Vagina (tissue), 2 donors: Measurements from ENCODE around the gene MMRN2. TPM values are rescaled to one million over a fixed set of nuclear protein-coding genes. Genes with fewer than 3 reads are reported as not detected.

Experiments
- DNase-seq, 2 donors: peaks; one replicate each; pipeline ENCODE4 v3.0.0-alpha.2; 2017; ENCODE audit errors: extremely low spot score in 2 of 2
- H3K27ac ChIP-seq: fragments of 200-600 bp; sonication (generic); one replicate; pipeline ENCODE4 v1.5.1; 2019
- H3K27me3 ChIP-seq: fragments of 200-600 bp; sonication (generic); one replicate; pipeline ENCODE4 v1.5.1; 2019
- H3K36me3 ChIP-seq, 2 donors: fragments of 200-600 bp; sonication (generic); one replicate each; pipeline ENCODE4 v1.5.1; 2017 to 2019
- H3K4me1 ChIP-seq: fragments of 200-600 bp; sonication (generic); one replicate; pipeline ENCODE4 v1.5.1; 2019
- H3K4me3 ChIP-seq, 2 donors: fragments of 200-600 bp; sonication (generic); 1 replicate in 1 of 2; 2 replicates in 1 of 2; pipeline ENCODE4 v1.5.1; 2016 to 2019
- H3K9me3 ChIP-seq: fragments of 200-600 bp; sonication (generic); one replicate; pipeline ENCODE4 v1.5.1; 2019
- POLR2A ChIP-seq, 2 donors: fragments of 450-650 bp; IDR thresholded peaks; one replicate each; pipeline ENCODE4 v1.6.1; 2017; ENCODE audit warnings: antibody characterized with exemption in 2 of 2, mild to moderate bottlenecking in 2 of 2, moderate library complexity in 2 of 2
- POLR2AphosphoS5 ChIP-seq, 2 donors: sonication (generic); formaldehyde crosslinking; IDR thresholded peaks; one replicate each; pipeline ENCODE4 v1.9.0; 2017; ENCODE audit warnings: antibody characterized with exemption in 2 of 2, mild to moderate bottlenecking in 2 of 2, low read depth in 1 of 2; ENCODE audit not compliant: insufficient read depth in 1 of 2
- intact Hi-C: fragments of 100-400 bp; cut with DNase I; formaldehyde crosslinking; loops from one replicate; pipeline ENCODE4 v1.15.1; 2023
- total RNA-seq: library from RNA; depleted of rRNA; stranded (reverse); fragments of >200 nt; gene quantifications from one replicate; pipeline ENCODE4 v1.2.3, GENCODE V29; 2016
- TF ChIP-seq, protein P1 (sequence below), 3 experiments: fragments of 450-650 bp in 2 of 3; fragments of 200-600 bp in 1 of 3; sonication (generic) in 1 of 3; IDR thresholded peaks; one replicate each; pipeline ENCODE4 v1.5.1; 2017 to 2019; ENCODE audit warnings: antibody characterized with exemption in 3 of 3, mild to moderate bottlenecking in 2 of 3, moderate library complexity in 2 of 3

MMRN2 gene
- total RNA-seq, 1 donor from 2014 or later: 57.2 TPM

DNA sequence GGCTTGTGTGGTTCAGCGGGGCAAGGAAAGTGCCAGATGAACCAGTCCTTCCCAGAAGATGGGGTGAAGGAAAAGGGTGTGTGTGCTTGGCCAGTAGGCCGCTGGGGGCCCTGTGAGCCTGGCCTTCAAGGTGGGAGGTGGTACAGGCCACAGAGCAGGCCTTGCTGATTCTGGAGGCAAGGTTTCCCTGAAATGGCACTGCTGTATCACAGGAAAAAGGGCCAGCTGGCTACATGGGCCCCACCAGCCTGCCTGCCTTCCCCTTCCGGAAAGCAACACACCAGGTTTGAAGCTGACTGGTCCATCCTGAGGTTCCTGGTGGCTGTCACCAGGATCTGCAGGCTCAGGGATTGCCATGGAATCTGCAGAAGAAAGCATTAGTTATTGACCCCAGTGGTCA, 12.5 kb downstream of the MMRN2 start:
- TF ChIP-seq POLR2A (IDR thresholded peaks at IDR 0.05) (no peak), POLR2AphosphoS5 (IDR thresholded peaks at IDR 0.05; ENCODE audit: insufficient read depth in 1 of 2, low read depth in 1 of 2) (no peak)
- TF ChIP-seq, protein P1, sequence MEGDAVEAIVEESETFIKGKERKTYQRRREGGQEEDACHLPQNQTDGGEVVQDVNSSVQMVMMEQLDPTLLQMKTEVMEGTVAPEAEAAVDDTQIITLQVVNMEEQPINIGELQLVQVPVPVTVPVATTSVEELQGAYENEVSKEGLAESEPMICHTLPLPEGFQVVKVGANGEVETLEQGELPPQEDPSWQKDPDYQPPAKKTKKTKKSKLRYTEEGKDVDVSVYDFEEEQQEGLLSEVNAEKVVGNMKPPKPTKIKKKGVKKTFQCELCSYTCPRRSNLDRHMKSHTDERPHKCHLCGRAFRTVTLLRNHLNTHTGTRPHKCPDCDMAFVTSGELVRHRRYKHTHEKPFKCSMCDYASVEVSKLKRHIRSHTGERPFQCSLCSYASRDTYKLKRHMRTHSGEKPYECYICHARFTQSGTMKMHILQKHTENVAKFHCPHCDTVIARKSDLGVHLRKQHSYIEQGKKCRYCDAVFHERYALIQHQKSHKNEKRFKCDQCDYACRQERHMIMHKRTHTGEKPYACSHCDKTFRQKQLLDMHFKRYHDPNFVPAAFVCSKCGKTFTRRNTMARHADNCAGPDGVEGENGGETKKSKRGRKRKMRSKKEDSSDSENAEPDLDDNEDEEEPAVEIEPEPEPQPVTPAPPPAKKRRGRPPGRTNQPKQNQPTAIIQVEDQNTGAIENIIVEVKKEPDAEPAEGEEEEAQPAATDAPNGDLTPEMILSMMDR (IDR thresholded peaks at IDR 0.05): no peak
- Histone ChIP-seq H3K27me3 (no peaks in the 10 kb centered on the region), H3K27ac (peak overlapping the region; percentile 18), H3K4me3 (no peak overlapping the region), H3K36me3 (no peaks in the 10 kb centered on the region), H3K4me1 (peaks cover 20% of the 10 kb centered on the region), H3K9me3 (no peaks in the 10 kb centered on the region)
- intact Hi-C loops: no loop called here
- DNase-seq: peak; percentile 54 to 64

DNA sequence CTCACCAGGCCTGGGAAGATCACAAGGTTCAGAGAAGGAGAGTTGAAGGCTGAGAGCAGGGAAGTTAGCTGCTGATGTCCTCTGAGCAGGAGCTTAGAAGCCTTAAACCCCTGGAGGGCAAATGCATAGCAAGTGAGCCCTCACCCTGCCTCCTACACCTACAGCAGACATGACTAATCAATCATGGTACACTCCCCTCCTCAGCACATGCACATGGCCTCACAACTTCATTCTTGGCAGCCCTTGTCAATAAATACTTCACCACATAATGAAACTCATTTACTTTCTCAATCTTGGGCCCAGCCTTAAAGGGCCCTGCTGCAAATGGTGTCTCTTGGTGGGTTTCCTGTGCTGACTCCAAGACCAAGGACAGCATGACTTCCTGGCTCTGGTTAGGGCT, 12.9 kb downstream of the MMRN2 start:
- intact Hi-C loops: no loop called here
- H3K4me3 ChIP-seq: no peak overlapping the region
- DNase-seq: peak in 1 of 2 donors; percentile 67
- H3K27ac ChIP-seq: no peak overlapping the region
- no peaks in the 10 kb centered on the region for H3K36me3 ChIP-seq
- no peaks in the 10 kb centered on the region for H3K27me3 ChIP-seq
- TF ChIP-seq POLR2AphosphoS5 (IDR thresholded peaks at IDR 0.05; ENCODE audit: insufficient read depth in 1 of 2, low read depth in 1 of 2): no peak
- TF ChIP-seq POLR2A (IDR thresholded peaks at IDR 0.05): no peak
- TF ChIP-seq, protein P1 (IDR thresholded peaks at IDR 0.05): no peak
- peaks cover 20% of the 10 kb centered on the region for H3K4me1 ChIP-seq
- no peaks in the 10 kb centered on the region for H3K9me3 ChIP-seq

DNA sequence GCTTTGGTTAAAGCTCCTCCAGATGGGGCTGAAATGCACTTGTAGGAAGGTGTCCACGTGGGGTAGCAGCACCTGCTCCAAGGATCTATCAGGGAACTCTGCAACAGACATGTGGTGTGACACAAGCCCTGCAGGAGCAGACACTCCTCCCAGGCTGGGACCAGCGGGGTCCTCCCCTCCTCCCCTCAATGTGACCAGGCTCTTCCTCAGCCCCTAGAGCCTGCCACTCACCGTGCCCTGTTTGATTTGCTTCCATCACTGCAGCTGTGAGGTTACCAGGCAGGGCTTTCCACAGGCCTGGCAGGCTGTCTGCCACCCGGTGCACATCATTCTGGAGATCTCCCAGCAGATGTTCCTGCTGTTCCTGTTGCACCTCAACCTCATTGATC, 13.4 kb downstream of the MMRN2 start:
- TF ChIP-seq, protein P1 (IDR thresholded peaks at IDR 0.05): no peak
- TF ChIP-seq POLR2AphosphoS5 (IDR thresholded peaks at IDR 0.05; ENCODE audit: insufficient read depth in 1 of 2, low read depth in 1 of 2) (no peak), POLR2A (IDR thresholded peaks at IDR 0.05) (no peak)
- intact Hi-C loops: no loop called here

DNA sequence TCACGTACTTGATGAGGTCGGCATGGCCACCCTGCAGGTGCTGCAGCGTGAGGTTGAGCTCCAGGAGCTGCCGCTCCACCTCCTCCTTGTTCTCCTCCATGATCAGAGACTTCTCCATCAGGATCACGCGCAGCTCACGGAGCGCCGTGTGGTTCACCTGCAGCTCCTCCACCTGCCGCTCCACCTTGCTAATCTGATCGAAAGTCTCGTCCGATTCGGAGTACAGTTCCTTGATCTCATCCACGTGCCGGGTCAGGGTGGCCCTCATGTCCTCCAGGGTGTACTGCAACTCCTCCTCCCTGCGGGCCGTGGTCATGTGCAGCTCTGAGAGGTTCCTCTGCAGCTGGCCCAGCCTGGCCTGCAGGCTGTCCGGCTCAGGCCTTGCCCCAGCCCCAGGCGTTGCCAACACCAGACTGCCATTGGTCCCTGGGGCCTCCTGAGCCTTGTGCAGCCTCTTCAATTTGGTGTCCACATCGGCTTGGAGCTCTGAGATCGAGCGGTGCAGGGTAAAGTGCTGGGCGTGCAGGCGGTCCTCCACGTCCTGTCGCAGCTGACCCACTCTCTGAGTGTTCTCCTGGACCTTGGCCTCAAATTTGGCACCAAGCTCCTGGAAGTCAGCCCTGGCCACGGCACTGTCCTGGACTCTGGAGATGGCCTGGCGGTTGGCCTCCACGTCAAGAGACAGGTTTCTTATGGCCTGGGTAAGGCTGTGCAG, 13.9 kb downstream of the MMRN2 start:
- Histone ChIP-seq H3K36me3 (no peaks in the 10 kb centered on the region), H3K4me3 (no peak overlapping the region), H3K27me3 (no peaks in the 10 kb centered on the region), H3K9me3 (no peaks in the 10 kb centered on the region), H3K27ac (no peak overlapping the region), H3K4me1 (peaks cover 20% of the 10 kb centered on the region)
- intact Hi-C loops: no loop called here
- TF ChIP-seq, protein P1 (IDR thresholded peaks at IDR 0.05): no peak
- TF ChIP-seq POLR2A (IDR thresholded peaks at IDR 0.05) (no peak), POLR2AphosphoS5 (IDR thresholded peaks at IDR 0.05; ENCODE audit: insufficient read depth in 1 of 2, low read depth in 1 of 2) (no peak)
- DNase-seq: peak; percentile 71 to 92

More for the DNA sequence above, 13.4 kb downstream of the MMRN2 start:
- Histone ChIP-seq H3K9me3 (no peaks in the 10 kb centered on the region), H3K27ac (no peak overlapping the region), H3K27me3 (no peaks in the 10 kb centered on the region), H3K4me1 (peaks cover 20% of the 10 kb centered on the region), H3K36me3 (no peaks in the 10 kb centered on the region), H3K4me3 (no peak overlapping the region)
- peak; percentile 84 to 88 for DNase-seq
